WTC11 (cell line): ENCODE results near the gene FOXRED2. TPM values are rescaled to one million over a fixed set of nuclear protein-coding genes. Genes with fewer than 3 reads are reported as not detected.

Experiments used
- ATAC-seq: fragments of 200-7000 bp; cut with Tn5 transposase; 2 replicates; pipeline ENCODE4 v1.10.0; 2021; ENCODE audit warnings: mild to moderate bottlenecking, moderate library complexity
- CTCF ChIA-PET: fragments of 300-600 bp; sonication (Branson Sonifier 250); formaldehyde crosslinking; loops from one replicate; lab custom pipeline; 2021; ENCODE audit warnings: antibody characterized with exemption; lab: Charles Lee
- POLR2A ChIA-PET: fragments of 350-600 bp; sonication (Branson Sonifier 250); formaldehyde crosslinking; loops from one replicate; lab custom pipeline; 2021; ENCODE audit warnings: antibody characterized with exemption; lab: Charles Lee
- DNase-seq: peaks from one replicate; pipeline ENCODE4 v3.0.0; 2021; ENCODE audit warnings: low spot score
- H3K27ac Mint-ChIP-seq: 2 replicates; pipeline ENCODE4 v1.8.0; 2021; ENCODE audit warnings: mixed read lengths
- H3K27me3 Mint-ChIP-seq: 2 replicates; pipeline ENCODE4 v1.8.0; 2021; ENCODE audit warnings: low read depth, mild to moderate bottlenecking, moderate library complexity, mixed read lengths
- H3K36me3 Mint-ChIP-seq: 2 replicates; pipeline ENCODE4 v1.8.0; 2021; ENCODE audit warnings: mixed read lengths
- H3K4me1 Mint-ChIP-seq: 2 replicates; pipeline ENCODE4 v1.8.0; 2022; ENCODE audit warnings: mixed read lengths
- H3K4me3 Mint-ChIP-seq: 2 replicates; pipeline ENCODE4 v1.8.0; 2021; ENCODE audit warnings: mild to moderate bottlenecking, moderate library complexity, mixed read lengths
- H3K9me3 Mint-ChIP-seq: 2 replicates; pipeline ENCODE4 v1.8.0; 2021; ENCODE audit warnings: mixed read lengths
- GRHL2 ChIP-seq: fragments of 250-450 bp; sonication (Bioruptor Pico); IDR thresholded peaks from 2 replicates; pipeline ENCODE4 v1.8.0; 2022; ENCODE audit warnings: mild to moderate bottlenecking, moderate library complexity; ENCODE audit not compliant: insufficient replicate concordance, severe bottlenecking
- MAX ChIP-seq: sonication (generic); formaldehyde crosslinking; IDR thresholded peaks from 2 replicates; pipeline ENCODE4 v1.8.0; 2022; ENCODE audit warnings: mild to moderate bottlenecking, missing genetic modification reagents
- NFE2L1 ChIP-seq: sonication (generic); formaldehyde crosslinking; IDR thresholded peaks from 2 replicates; pipeline ENCODE4 v1.8.1; 2023; ENCODE audit warnings: missing genetic modification reagents
- OVOL2 ChIP-seq: fragments of 250-450 bp; sonication (Bioruptor Pico); IDR thresholded peaks from 2 replicates; pipeline ENCODE4 v1.9.0; 2021; ENCODE audit warnings: mild to moderate bottlenecking, borderline replicate concordance
- SMAD3 ChIP-seq: sonication (generic); formaldehyde crosslinking; IDR thresholded peaks from 2 replicates; pipeline ENCODE4 v1.8.0; 2022; ENCODE audit warnings: missing genetic modification reagents, mild to moderate bottlenecking, borderline replicate concordance
- TEAD4 ChIP-seq: sonication (generic); formaldehyde crosslinking; IDR thresholded peaks from 2 replicates; pipeline ENCODE4 v1.8.0; 2022; ENCODE audit warnings: mild to moderate bottlenecking, missing genetic modification reagents
- ZNF121 ChIP-seq: sonication (generic); formaldehyde crosslinking; IDR thresholded peaks from 2 replicates; pipeline ENCODE4 v1.8.0; 2023; ENCODE audit warnings: missing genetic modification reagents
- ZNF138 ChIP-seq: sonication (generic); formaldehyde crosslinking; conservative IDR thresholded peaks from 2 replicates; pipeline ENCODE4 v1.8.1; 2022; ENCODE audit warnings: mild to moderate bottlenecking, moderate library complexity, missing genetic modification reagents
- ZNF532 ChIP-seq: fragments of 250-450 bp; sonication (Bioruptor Pico); IDR thresholded peaks from 2 replicates; pipeline ENCODE4 v1.9.0; 2021; ENCODE audit warnings: mild to moderate bottlenecking, borderline replicate concordance
- total RNA-seq: library from RNA; stranded (reverse); gene quantifications from 3 replicates; pipeline ENCODE4 v1.2.3, GENCODE V29; 2021

Gene FOXRED2
- total RNA-seq, 1 experiment from 2014 or later: 20.1 TPM

GRCh38 chr22:36440429-36441002 lies 66.3 kb downstream of the FOXRED2 start:
- ChIA-PET CTCF (interaction anchor here (2.4 kb wide), 1 partner anchor 30 kb away, joined by 9 read pairs; no protein-coding TSS in a partner anchor), POLR2A (no interaction called here)
- no peak overlapping the region; the same call in 1 of the 2 replicates for H3K27ac Mint-ChIP-seq
- peaks cover 7% of the 10 kb centered on the region; the same call in 1 of the 2 replicates for H3K9me3 Mint-ChIP-seq
- TF ChIP-seq ZNF121 (CRISPR knock-in tag): no peak
- no peak for TF ChIP-seq ZNF532 (CRISPR knock-in tag)
- no peaks in the 10 kb centered on the region for H3K36me3 Mint-ChIP-seq
- no peaks in the 10 kb centered on the region for H3K27me3 Mint-ChIP-seq
- no peak for DNase-seq
- H3K4me3 Mint-ChIP-seq: no peak overlapping the region
- no peak for ATAC-seq
- H3K4me1 Mint-ChIP-seq: peaks cover 31% of the 10 kb centered on the region

GRCh38 chr22:36439481-36440271 lies 67.2 kb downstream of the FOXRED2 start:
- DNase-seq (no peak), ATAC-seq (no peak)
- no peak overlapping the region for H3K4me3 Mint-ChIP-seq
- no peaks in the 10 kb centered on the region for H3K27me3 Mint-ChIP-seq
- ChIA-PET CTCF (interaction anchor here (2.4 kb wide), 1 partner anchor 31 kb away, joined by 9 read pairs; no protein-coding TSS in a partner anchor), POLR2A (no interaction called here)
- no peak overlapping the region; the same call in 1 of the 2 replicates for H3K27ac Mint-ChIP-seq
- no peaks in the 10 kb centered on the region for H3K36me3 Mint-ChIP-seq
- peaks cover 33% of the 10 kb centered on the region for H3K4me1 Mint-ChIP-seq
- TF ChIP-seq MAX (no peak), SMAD3 (no peak), ZNF138 (CRISPR knock-in tag) (no peak), GRHL2 (CRISPR knock-in tag) (no peak), OVOL2 (CRISPR knock-in tag) (no peak), TEAD4 (CRISPR knock-in tag) (no peak), NFE2L1 (no peak)
- no peaks in the 10 kb centered on the region for H3K9me3 Mint-ChIP-seq

Other genes with a start within 250 kb of the FOXRED2 start
- 272 to 288 TPM (median 277 TPM) in 3 replicates for gene MYH9, start 119.1 kb downstream of the FOXRED2 start, total RNA-seq
- gene TXN2, start 25.4 kb downstream of the FOXRED2 start, total RNA-seq: 57.6 to 61.6 TPM (median 58.8 TPM) in 3 replicates
- 211 to 237 TPM (median 216 TPM) in 3 replicates for gene EIF3D, start 22.1 kb upstream of the FOXRED2 start, total RNA-seq
- not detected in 3 replicates for gene CACNG2, start 196.7 kb upstream of the FOXRED2 start, total RNA-seq